Ascending aorta (tissue), 2 donors: ENCODE results near the gene SPG7. TPM values are rescaled to one million over a fixed set of nuclear protein-coding genes. Genes with fewer than 3 reads are reported as not detected.

Experiments
- DNase-seq, 2 donors: peaks; one replicate each; pipeline ENCODE4 v3.0.0-alpha.2; 2019; ENCODE audit warnings: low spot score in 2 of 2
- H3K27ac ChIP-seq, 2 donors: fragments of 200-600 bp; sonication (generic); one replicate each; pipeline ENCODE4 v1.5.1; 2016 to 2017; ENCODE audit warnings: mild to moderate bottlenecking in 1 of 2
- H3K27me3 ChIP-seq: fragments of 200-600 bp; sonication (generic); one replicate; pipeline ENCODE4 v1.5.1; 2017
- H3K36me3 ChIP-seq, 2 donors: fragments of 200-600 bp; sonication (generic); one replicate each; pipeline ENCODE4 v1.5.1; 2016
- H3K4me1 ChIP-seq, 2 donors: fragments of 200-600 bp; sonication (generic); one replicate each; pipeline ENCODE4 v1.5.1; 2016 to 2017; ENCODE audit warnings: mild to moderate bottlenecking in 1 of 2
- H3K4me3 ChIP-seq, 2 donors: fragments of 200-600 bp; sonication (generic); one replicate each; pipeline ENCODE4 v1.5.1; 2016 to 2017; ENCODE audit warnings: mild to moderate bottlenecking in 1 of 2
- H3K9me3 ChIP-seq, 2 donors: fragments of 200-600 bp; sonication (generic); one replicate each; pipeline ENCODE4 v1.5.1; 2016
- intact Hi-C: fragments of 100-400 bp; cut with DNase I; formaldehyde crosslinking; loops from one replicate; pipeline ENCODE4 v1.15.1; 2023
- total RNA-seq: library from RNA; depleted of rRNA; stranded (reverse); fragments of >200 nt; gene quantifications from one replicate; pipeline ENCODE4 v1.1.0, GENCODE V29; 2016
- TF ChIP-seq, protein P1 (sequence below), 3 experiments: fragments of 200-600 bp in 2 of 3; fragments of 450-650 bp in 1 of 3; sonication (generic) in 2 of 3; IDR thresholded peaks; one replicate each; pipeline ENCODE4 v1.5.1; 2016 to 2019; ENCODE audit warnings: antibody characterized with exemption in 3 of 3, mild to moderate bottlenecking in 1 of 3, moderate library complexity in 1 of 3

Gene SPG7
- total RNA-seq, 1 donor from 2014 or later, result 108 TPM

DNA sequence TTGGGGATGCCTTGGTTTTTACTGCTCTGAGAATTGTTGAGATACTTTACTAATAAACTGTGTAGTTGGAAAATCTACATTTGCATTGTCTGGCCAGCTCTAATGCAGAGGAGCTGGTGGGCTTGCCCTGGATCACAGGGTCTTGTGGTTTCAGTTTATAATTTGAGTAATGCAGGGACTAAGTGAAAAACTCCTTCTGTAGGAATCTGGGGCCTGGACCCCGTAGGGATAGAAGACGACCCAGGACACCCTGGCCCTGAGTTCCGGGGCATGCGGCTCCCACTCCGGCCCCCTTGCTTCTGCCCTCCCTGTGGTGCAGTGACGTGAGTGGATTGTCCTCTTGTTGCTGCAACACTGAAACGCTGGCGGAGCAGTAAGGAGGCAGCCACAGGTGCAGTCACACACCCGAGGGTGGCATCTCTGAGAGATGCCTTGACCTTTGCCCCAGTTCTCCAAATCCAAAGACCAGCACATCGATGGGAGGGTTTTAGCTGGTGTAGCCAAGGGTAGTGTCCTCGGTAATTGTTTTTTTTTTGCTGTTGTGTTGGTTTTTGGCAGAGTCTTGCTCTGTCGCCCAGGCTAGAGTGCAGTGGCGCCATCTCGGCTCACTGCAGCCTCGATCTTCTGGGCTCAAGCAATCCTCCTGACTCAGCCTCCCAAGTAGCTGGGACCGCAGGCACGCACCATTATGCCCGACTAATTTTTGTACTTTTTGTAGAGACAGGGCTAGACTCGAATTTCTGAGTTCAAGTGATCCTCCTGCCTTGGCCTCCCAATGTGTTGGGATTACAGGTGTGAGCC is 49.7 kb downstream of the SPG7 start:
- intact Hi-C loops, result loop anchor here (5.0 kb wide), 2 partner anchors 51 to 226 kb away; partner anchors contain the start of gene SPG7
- no peak for DNase-seq
- TF ChIP-seq, protein P1, sequence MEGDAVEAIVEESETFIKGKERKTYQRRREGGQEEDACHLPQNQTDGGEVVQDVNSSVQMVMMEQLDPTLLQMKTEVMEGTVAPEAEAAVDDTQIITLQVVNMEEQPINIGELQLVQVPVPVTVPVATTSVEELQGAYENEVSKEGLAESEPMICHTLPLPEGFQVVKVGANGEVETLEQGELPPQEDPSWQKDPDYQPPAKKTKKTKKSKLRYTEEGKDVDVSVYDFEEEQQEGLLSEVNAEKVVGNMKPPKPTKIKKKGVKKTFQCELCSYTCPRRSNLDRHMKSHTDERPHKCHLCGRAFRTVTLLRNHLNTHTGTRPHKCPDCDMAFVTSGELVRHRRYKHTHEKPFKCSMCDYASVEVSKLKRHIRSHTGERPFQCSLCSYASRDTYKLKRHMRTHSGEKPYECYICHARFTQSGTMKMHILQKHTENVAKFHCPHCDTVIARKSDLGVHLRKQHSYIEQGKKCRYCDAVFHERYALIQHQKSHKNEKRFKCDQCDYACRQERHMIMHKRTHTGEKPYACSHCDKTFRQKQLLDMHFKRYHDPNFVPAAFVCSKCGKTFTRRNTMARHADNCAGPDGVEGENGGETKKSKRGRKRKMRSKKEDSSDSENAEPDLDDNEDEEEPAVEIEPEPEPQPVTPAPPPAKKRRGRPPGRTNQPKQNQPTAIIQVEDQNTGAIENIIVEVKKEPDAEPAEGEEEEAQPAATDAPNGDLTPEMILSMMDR (IDR thresholded peaks at IDR 0.05), result no peak

DNA sequence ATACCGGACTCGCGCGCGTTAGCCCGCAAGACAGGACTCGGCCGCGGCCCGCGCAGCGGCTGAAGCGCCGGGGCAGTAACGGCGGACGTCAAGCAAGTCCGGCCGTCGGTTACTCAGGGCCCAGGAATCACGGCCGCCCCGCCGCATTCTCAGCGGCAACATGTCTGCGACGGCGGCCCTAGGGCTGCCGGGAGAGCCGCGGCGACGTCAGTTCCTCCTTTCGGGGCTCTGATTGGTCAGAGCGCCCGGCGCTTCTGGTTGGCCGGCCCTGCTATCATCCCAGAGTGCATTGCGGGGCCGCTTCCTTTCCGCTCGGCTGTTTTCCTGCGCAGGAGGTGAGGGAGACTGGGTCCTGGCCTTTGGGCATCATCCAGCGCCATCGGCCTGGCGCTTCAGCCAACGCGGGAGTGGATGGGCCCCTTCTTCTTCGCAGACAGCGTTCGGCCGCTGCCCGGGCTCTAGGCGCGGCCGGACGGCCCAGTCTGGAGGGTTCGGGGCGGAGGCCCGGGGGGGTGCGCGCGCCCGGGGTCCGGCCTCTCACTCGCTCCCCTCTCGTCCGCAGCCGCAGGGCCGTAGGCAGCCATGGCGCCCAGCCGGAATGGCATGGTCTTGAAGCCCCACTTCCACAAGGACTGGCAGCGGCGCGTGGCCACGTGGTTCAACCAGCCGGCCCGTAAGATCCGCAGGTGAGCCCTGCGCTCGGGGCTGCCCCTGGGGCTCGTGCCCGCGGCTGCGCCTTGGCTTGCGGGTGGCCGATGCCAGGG is 52.4 kb downstream of the SPG7 start, which contains the start of gene RPL13:
Gene RPL13, plus strand, starts transcription at position 305 of the 764 bp plus-strand sequence. Its CDS starts 278 bp downstream, at position 583.
- TF ChIP-seq, protein P1 (IDR thresholded peaks at IDR 0.05), result no peak
- Histone ChIP-seq H3K4me1 (peaks cover 17% of the 10 kb centered on the region in 2 donors), H3K9me3 (no peaks in the 10 kb centered on the region), H3K4me3 (peak within 1 kb of the TSS; percentile 66 to 74), H3K27ac (peak within 1 kb of the TSS; percentile 95 to 96), H3K27me3 (no peaks in the 10 kb centered on the region), H3K36me3 (peaks cover 44% of the 10 kb centered on the region in 2 donors)
- intact Hi-C loops, result loop anchor here (1.0 to 2.0 kb wide), 3 partner anchors 70 to 319 kb away; partner anchors contain the start of genes ANKRD11, CHMP1A and SPATA33
- peak; percentile 82 to 98 for DNase-seq

More for the DNA sequence above, 49.7 kb downstream of the SPG7 start:
- Histone ChIP-seq H3K36me3 (peaks cover 50% of the 10 kb centered on the region in 2 donors), H3K4me3 (no peak overlapping the region), H3K4me1 (peaks cover 11 to 13% of the 10 kb centered on the region in 2 donors), H3K9me3 (no peaks in the 10 kb centered on the region), H3K27me3 (no peaks in the 10 kb centered on the region), H3K27ac (no peak overlapping the region)

DNA sequence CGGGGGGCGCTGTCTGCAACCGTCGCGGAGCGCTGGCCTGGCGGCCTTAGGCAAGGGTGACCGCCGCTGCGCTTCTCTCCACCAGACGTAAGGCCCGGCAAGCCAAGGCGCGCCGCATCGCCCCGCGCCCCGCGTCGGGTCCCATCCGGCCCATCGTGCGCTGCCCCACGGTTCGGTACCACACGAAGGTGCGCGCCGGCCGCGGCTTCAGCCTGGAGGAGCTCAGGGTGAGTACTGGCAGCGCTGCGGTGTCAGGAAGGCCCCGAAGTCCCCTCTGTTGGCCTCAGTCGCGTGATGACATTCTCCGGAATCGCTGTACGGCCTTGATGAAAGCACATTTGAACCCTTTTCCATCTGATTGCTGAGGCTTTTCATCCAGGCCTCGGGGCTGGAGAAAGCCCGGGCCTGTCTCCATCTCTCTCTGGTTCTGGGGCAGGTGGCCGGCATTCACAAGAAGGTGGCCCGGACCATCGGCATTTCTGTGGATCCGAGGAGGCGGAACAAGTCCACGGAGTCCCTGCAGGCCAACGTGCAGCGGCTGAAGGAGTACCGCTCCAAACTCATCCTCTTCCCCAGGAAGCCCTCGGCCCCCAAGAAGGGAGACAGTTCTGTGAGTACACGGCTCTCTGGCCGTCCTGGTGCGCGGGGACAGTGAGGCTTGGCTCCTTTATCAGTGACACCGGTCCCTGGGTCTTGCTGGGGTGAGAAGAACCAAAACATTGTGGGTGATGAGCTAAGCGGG is 53.1 kb downstream of the SPG7 start:
- Histone ChIP-seq H3K36me3 (peaks cover 37 to 38% of the 10 kb centered on the region in 2 donors), H3K27ac (peak overlapping the region; percentile 95 to 96), H3K27me3 (no peaks in the 10 kb centered on the region), H3K4me1 (peaks cover 20 to 23% of the 10 kb centered on the region in 2 donors), H3K9me3 (no peaks in the 10 kb centered on the region), H3K4me3 (peak overlapping the region; percentile 66 to 74)
- intact Hi-C loops, result loop anchor here (2.0 kb wide), 1 partner anchor 95 kb away; the partner anchor contains the start of genes CHMP1A and SPATA33
- DNase-seq, result no peak
- TF ChIP-seq, protein P1 (IDR thresholded peaks at IDR 0.05), result no peak

DNA sequence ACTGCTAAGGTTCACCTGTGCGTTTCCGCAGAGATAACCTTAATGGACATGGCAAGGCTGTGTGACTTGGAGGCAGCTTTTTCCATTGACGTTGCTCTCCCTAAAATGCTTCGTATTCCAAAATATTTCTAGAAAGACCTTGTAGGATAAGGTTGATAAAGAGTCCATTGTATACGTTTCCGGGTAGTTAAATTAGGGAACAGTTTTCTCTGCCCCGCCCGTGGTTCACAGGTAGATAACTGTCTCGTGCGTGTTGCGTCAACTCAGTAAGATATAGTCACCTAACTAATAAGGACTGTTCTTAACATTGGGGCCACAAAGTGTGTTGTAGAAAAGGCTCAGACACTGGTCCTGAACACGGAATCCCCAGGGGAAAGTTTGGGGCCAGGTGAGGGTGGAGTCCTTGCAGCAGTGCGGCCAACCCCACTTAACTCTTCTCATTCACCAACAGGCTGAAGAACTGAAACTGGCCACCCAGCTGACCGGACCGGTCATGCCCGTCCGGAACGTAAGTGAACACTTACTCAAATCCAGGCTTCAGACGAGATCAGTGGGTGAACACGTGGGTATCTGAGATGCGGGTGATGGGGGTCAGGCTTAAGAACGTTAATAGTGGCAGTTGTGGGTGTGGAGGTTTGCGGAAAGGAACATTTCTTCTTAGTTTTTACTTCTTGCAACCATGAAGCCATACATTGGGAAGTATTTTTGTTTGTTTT is 53.8 kb downstream of the SPG7 start:
- peak overlapping the region; percentile 66 to 74 for H3K4me3 ChIP-seq
- TF ChIP-seq, protein P1 (IDR thresholded peaks at IDR 0.05), result no peak
- H3K36me3 ChIP-seq, result peaks cover 34 to 37% of the 10 kb centered on the region in 2 donors
- peak overlapping the region; percentile 95 to 96 for H3K27ac ChIP-seq
- no peaks in the 10 kb centered on the region for H3K9me3 ChIP-seq
- no peak for DNase-seq
- no peaks in the 10 kb centered on the region for H3K27me3 ChIP-seq
- peaks cover 20 to 23% of the 10 kb centered on the region in 2 donors for H3K4me1 ChIP-seq
- intact Hi-C loops, result loop anchor here (2.0 kb wide), 1 partner anchor 95 kb away; the partner anchor contains the start of genes CHMP1A and SPATA33
